ENCODE data around the gene MYOZ2. TPM values are rescaled to one million over a fixed set of nuclear protein-coding genes. Genes with fewer than 3 reads are reported as not detected.

MYOZ2 gene
- total and polyA plus RNA-seq, 2 experiments from 2014 or later: 0.22 to 0.59 TPM

GRCh38 chr4:119128148-119128547 is 7.5 kb upstream of the MYOZ2 start:
- H3K4me1 ChIP-seq (ENCODE audit: insufficient read depth): peaks cover 48% of the 10 kb centered on the region
- H3K9me3 ChIP-seq (ENCODE audit: low read depth): no peaks in the 10 kb centered on the region
- H3F3A ChIP-seq (ENCODE audit: insufficient read depth): peaks cover 34% of the 10 kb centered on the region
- H3K79me2 ChIP-seq (ENCODE audit: insufficient read depth): no peaks in the 10 kb centered on the region
- H3K4me2 ChIP-seq (ENCODE audit: unreplicated experiment): no peak overlapping the region
- no peaks in the 10 kb centered on the region for H3K36me3 ChIP-seq (ENCODE audit: low read depth)
- no peaks in the 10 kb centered on the region for H4K20me1 ChIP-seq (ENCODE audit: insufficient read depth)
- H3K9ac ChIP-seq: no peak overlapping the region
- no peak for TF ChIP-seq EZH2phosphoT487 (IDR thresholded peaks at IDR 0.05; ENCODE audit: insufficient read depth, low read depth)
- no peak for TF ChIP-seq EZH2 (IDR thresholded peaks at IDR 0.05; ENCODE audit: insufficient read depth, poor library complexity, severe bottlenecking)
- no peaks in the 10 kb centered on the region for H3K9me2 ChIP-seq (ENCODE audit: insufficient read depth)
- H3K27me3 ChIP-seq (replicated peaks; ENCODE audit: insufficient read depth): no peaks in the 10 kb centered on the region
- in situ Hi-C loops (cut with MboI): no loop called here
- WGBS, 2 experiments (ENCODE audit: low coverage in 1 of 2, low lambda C conversion rate in 2 of 2, missing lambda C conversion rate in 2 of 2): 51 to 52% methylated on average over 3 of the region's 3 CpGs
- H2AFZ ChIP-seq: no peak overlapping the region
- no peak overlapping the region for H3K4me3 ChIP-seq
- DNase-seq: no peak
- no peak overlapping the region for H3K27ac ChIP-seq

GRCh38 chr4:119130365-119131065 is 5.1 kb upstream of the MYOZ2 start:
- Histone ChIP-seq H3K4me3 (peak overlapping the region; percentile 35), H3K4me2 (ENCODE audit: unreplicated experiment) (peak overlapping the region; percentile 69), H3K4me1 (ENCODE audit: insufficient read depth) (peaks cover 38% of the 10 kb centered on the region), H3K9me3 (ENCODE audit: low read depth) (no peaks in the 10 kb centered on the region), H3K27me3 (replicated peaks; ENCODE audit: insufficient read depth) (no peaks in the 10 kb centered on the region), H3K79me2 (ENCODE audit: insufficient read depth) (no peaks in the 10 kb centered on the region), H3K9me2 (ENCODE audit: insufficient read depth) (no peaks in the 10 kb centered on the region), H3K36me3 (ENCODE audit: low read depth) (no peaks in the 10 kb centered on the region), H4K20me1 (ENCODE audit: insufficient read depth) (no peaks in the 10 kb centered on the region), H3K27ac (peak overlapping the region; percentile 55), H3F3A (ENCODE audit: insufficient read depth) (peaks cover 30% of the 10 kb centered on the region), H2AFZ (peak overlapping the region; percentile 56), H3K9ac (peak overlapping the region; percentile 28; the same call in 1 of the 2 replicates)
- peak; percentile 79 for DNase-seq
- TF ChIP-seq EZH2 (IDR thresholded peaks at IDR 0.05; ENCODE audit: insufficient read depth, poor library complexity, severe bottlenecking) (no peak), EZH2phosphoT487 (IDR thresholded peaks at IDR 0.05; ENCODE audit: insufficient read depth, low read depth) (no peak)
- 1 to 9% methylated on average over 4 of the region's 4 CpGs for WGBS, 2 experiments (ENCODE audit: low coverage in 1 of 2, low lambda C conversion rate in 2 of 2, missing lambda C conversion rate in 2 of 2)
- in situ Hi-C loops (cut with MboI): no loop called here

GRCh38 chr4:119131164-119131563 is 4.5 kb upstream of the MYOZ2 start:
- H3K9ac ChIP-seq: no peak overlapping the region
- TF ChIP-seq EZH2phosphoT487 (IDR thresholded peaks at IDR 0.05; ENCODE audit: insufficient read depth, low read depth) (no peak), EZH2 (IDR thresholded peaks at IDR 0.05; ENCODE audit: insufficient read depth, poor library complexity, severe bottlenecking) (no peak)
- H3K9me3 ChIP-seq (ENCODE audit: low read depth): no peaks in the 10 kb centered on the region
- H3K4me2 ChIP-seq (ENCODE audit: unreplicated experiment): no peak overlapping the region
- no peak for DNase-seq
- no peaks in the 10 kb centered on the region for H4K20me1 ChIP-seq (ENCODE audit: insufficient read depth)
- no peak overlapping the region for H3K4me3 ChIP-seq
- no peaks in the 10 kb centered on the region for H3K36me3 ChIP-seq (ENCODE audit: low read depth)
- peak overlapping the region; percentile 55; the same call in 1 of the 2 replicates for H3K27ac ChIP-seq
- 88 to 91% methylated on average over 4 of the region's 4 CpGs for WGBS, 2 experiments (ENCODE audit: low coverage in 1 of 2, low lambda C conversion rate in 2 of 2, missing lambda C conversion rate in 2 of 2)
- H3F3A ChIP-seq (ENCODE audit: insufficient read depth): peaks cover 36% of the 10 kb centered on the region
- in situ Hi-C loops (cut with MboI): no loop called here
- H3K9me2 ChIP-seq (ENCODE audit: insufficient read depth): no peaks in the 10 kb centered on the region
- H3K27me3 ChIP-seq (replicated peaks; ENCODE audit: insufficient read depth): no peaks in the 10 kb centered on the region
- no peaks in the 10 kb centered on the region for H3K79me2 ChIP-seq (ENCODE audit: insufficient read depth)
- H2AFZ ChIP-seq: peak overlapping the region; percentile 56
- H3K4me1 ChIP-seq (ENCODE audit: insufficient read depth): peaks cover 44% of the 10 kb centered on the region

GRCh38 chr4:119132306-119132705 is 3.3 kb upstream of the MYOZ2 start:
- in situ Hi-C loops (cut with MboI): no loop called here
- no peak overlapping the region for H3K4me3 ChIP-seq
- no peaks in the 10 kb centered on the region for H3K36me3 ChIP-seq (ENCODE audit: low read depth)
- peaks cover 45% of the 10 kb centered on the region for H3F3A ChIP-seq (ENCODE audit: insufficient read depth)
- peak; percentile 83 for DNase-seq
- TF ChIP-seq EZH2phosphoT487 (IDR thresholded peaks at IDR 0.05; ENCODE audit: insufficient read depth, low read depth) (no peak), EZH2 (IDR thresholded peaks at IDR 0.05; ENCODE audit: insufficient read depth, poor library complexity, severe bottlenecking) (no peak)
- H3K27ac ChIP-seq: peak overlapping the region; percentile 80
- H3K9ac ChIP-seq: peak overlapping the region; percentile 60
- peak overlapping the region; percentile 75 for H3K4me2 ChIP-seq (ENCODE audit: unreplicated experiment)
- H4K20me1 ChIP-seq (ENCODE audit: insufficient read depth): no peaks in the 10 kb centered on the region
- H3K79me2 ChIP-seq (ENCODE audit: insufficient read depth): no peaks in the 10 kb centered on the region
- peaks cover 56% of the 10 kb centered on the region for H3K4me1 ChIP-seq (ENCODE audit: insufficient read depth)
- WGBS, 2 experiments (ENCODE audit: low coverage in 1 of 2, low lambda C conversion rate in 2 of 2, missing lambda C conversion rate in 2 of 2): 7 to 10% methylated on average over 5 of the region's 5 CpGs
- H3K9me2 ChIP-seq (ENCODE audit: insufficient read depth): no peaks in the 10 kb centered on the region
- no peaks in the 10 kb centered on the region for H3K9me3 ChIP-seq (ENCODE audit: low read depth)
- peak overlapping the region; percentile 56 for H2AFZ ChIP-seq
- no peaks in the 10 kb centered on the region for H3K27me3 ChIP-seq (replicated peaks; ENCODE audit: insufficient read depth)

Measured in GM23248 (cell line).